ENCODE measurements around the gene ATP2B2. TPM values are rescaled to one million over a fixed set of nuclear protein-coding genes. Genes with fewer than 3 reads are reported as not detected.

The ATP2B2 gene
- total RNA-seq, 1 donor from 2014 or later: 0.24 TPM

GRCh38 chr3:10493202-10493589, 12.2 kb downstream of the ATP2B2 start:
- no peak for ATAC-seq

GRCh38 chr3:10492364-10493201, 12.8 kb downstream of the ATP2B2 start:
- ATAC-seq: no peak

- ATAC-seq: no peak
Measured at GRCh38 chr3:10489746-10490483, 15.5 kb downstream of the ATP2B2 start.

- no peak for ATAC-seq
Measured at GRCh38 chr3:10487988-10488633, 17.3 kb downstream of the ATP2B2 start.

GRCh38 chr3:10485806-10486205, 19.6 kb downstream of the ATP2B2 start:
- no peak for ATAC-seq

GRCh38 chr3:10485380-10485779, 20.0 kb downstream of the ATP2B2 start:
- ATAC-seq: peak; percentile 20

- no peak for ATAC-seq
Measured at GRCh38 chr3:10484709-10485108, 20.7 kb downstream of the ATP2B2 start.

- ATAC-seq: no peak
Measured at GRCh38 chr3:10483686-10484345, 21.6 kb downstream of the ATP2B2 start.

GRCh38 chr3:10483364-10483675, 22.1 kb downstream of the ATP2B2 start:
- ATAC-seq: no peak

GRCh38 chr3:10482631-10483363, 22.6 kb downstream of the ATP2B2 start:
- peak; percentile 58 for ATAC-seq

GRCh38 chr3:10480871-10481378, 24.5 kb downstream of the ATP2B2 start:
- no peak for ATAC-seq

- no peak for ATAC-seq
Measured at GRCh38 chr3:10479311-10479710, 26.1 kb downstream of the ATP2B2 start.

- ATAC-seq: no peak
Measured at GRCh38 chr3:10475983-10476382, 29.4 kb downstream of the ATP2B2 start.

GRCh38 chr3:10474847-10475246, 30.5 kb downstream of the ATP2B2 start:
- no peak for ATAC-seq

- ATAC-seq: no peak
Measured at GRCh38 chr3:10474275-10474646, 31.1 kb downstream of the ATP2B2 start.

GRCh38 chr3:10473581-10474274, 31.7 kb downstream of the ATP2B2 start:
- ATAC-seq: no peak

- ATAC-seq: no peak
Measured at GRCh38 chr3:10472877-10473440, 32.4 kb downstream of the ATP2B2 start.

GRCh38 chr3:10471054-10471688, 34.2 kb downstream of the ATP2B2 start:
- no peak for ATAC-seq

GRCh38 chr3:10470120-10471053, 35.0 kb downstream of the ATP2B2 start:
- no peak for ATAC-seq

All from esophagus mucosa (tissue), 1 donor.